HG03066 (cell line): Measurements from ENCODE around the gene ARHGAP15.

ENCODE experiments used
- ATAC-seq: cut with Tn5 transposase; IDR thresholded peaks from one replicate; pipeline ENCODE4 v1.9.1; 2021; ENCODE audit warnings: low read depth; ENCODE audit not compliant: unreplicated experiment

ARHGAP15 gene

GRCh38 chr2:143382573-143382972 lies 253.4 kb downstream of the ARHGAP15 start:
- ATAC-seq = no peak

DNA sequence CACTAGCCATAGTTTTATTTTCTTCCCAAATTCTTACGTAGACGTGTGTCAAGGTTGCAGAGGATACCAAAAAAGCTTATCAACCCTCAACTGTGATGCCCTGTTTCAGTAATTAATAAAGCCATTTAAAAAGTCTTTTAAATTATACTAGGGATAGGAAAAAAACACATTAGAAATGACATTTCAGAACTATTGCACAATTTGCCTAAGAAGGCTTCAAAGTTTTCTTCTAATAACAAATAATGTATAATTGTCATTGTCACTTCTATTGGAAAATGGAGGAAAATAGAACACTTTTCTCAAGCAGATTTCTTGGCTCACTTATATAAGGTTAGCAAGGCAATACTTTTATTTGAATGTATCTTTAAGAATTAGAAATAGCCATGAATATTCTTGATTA lies 253.8 kb downstream of the ARHGAP15 start:
- ATAC-seq = no peak

DNA sequence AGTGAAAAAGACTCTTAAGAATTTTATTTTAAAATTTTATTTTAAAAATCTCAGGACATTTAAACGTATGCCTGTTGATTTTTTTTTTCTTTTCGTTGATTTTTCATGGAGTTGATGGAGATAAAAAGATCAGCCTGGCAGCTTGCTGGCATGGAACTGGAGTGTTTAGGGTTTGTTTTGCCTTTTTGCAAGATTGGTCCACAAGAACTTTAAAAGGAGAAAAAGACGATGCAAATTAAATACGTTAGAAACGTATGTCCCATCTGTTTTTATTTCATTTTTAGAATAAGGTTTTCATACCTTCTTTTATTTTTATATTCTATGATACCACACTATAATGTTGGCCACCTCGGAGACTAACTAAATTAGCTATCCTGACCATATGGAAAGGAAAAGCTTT lies 254.9 kb downstream of the ARHGAP15 start:
- ATAC-seq = no peak

DNA sequence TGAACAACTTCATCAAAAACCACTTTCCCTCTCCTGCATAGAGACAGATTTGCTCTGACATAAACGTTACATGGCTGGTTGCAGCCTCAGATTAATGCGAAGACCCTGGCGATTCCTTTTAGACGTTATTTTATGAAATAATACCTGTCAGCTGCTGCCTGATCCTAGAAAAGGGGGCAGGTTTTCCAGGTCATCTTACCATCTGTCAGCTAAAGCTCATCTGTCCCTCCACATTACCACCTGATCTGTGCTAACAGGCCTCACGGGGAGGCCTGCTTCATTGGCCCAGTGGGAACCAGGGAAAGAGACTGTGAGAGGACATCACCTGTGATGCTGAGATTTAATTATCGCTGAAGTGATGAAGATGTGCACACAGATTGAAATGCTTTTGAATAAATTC lies 261.0 kb downstream of the ARHGAP15 start:
- ATAC-seq = no peak

- ATAC-seq = no peak
Measured at GRCh38 chr2:143392358-143392757, 263.1 kb downstream of the ARHGAP15 start.

GRCh38 chr2:143394062-143394461 lies 264.8 kb downstream of the ARHGAP15 start:
- ATAC-seq = no peak

DNA sequence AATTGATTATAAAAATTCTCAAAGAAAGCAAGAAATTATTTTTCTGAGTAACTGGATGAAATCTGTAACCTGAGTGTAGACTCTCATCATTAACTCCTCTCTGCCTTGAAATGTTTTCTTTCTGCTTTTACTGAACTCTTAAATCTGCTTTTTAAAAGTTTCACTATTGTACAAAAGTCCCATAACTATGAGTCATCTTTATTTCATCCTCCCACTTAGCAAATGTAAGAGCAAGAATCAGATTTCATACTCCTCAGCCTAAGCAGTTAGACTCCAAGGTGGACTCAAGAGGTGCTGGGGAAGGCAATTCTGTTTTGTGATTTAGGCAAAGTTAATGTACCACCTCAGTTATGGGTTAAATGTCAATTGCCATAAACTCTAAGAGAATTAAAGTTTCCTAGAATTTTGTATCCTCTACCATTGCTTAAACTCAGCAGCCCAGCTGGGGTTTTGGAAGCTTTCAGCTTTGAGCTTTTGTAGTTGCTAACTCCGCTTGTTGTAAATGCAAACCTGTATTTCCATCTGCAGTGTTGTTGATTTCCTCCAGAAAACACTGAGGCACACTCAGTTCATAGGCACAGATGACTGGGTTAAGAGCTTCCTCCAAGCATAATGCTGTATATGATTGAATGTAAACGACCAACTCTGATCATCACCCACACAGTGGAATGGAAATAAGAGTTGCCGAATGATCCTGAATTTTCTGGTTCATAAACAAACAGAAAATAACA lies 268.8 kb downstream of the ARHGAP15 start:
- ATAC-seq = peak; percentile 63

DNA sequence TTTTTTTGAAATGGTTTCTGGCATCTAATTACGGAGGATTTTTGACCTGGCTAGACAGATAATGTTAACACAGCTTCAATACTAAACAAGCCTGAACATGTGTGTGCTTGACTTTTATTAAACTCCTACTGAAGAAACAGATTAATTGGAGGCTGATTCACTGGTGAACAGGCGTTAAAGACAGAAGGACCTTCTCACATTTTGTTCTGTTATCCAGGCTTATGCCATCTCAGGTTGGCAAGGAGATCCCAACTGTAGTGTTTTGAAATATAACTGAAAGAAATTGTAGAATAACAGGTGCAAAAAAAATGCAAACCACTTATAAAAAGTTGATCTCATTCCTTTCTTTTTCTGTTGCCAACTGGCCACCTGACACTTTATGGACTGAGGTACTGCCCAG lies 269.6 kb downstream of the ARHGAP15 start:
- ATAC-seq = no peak

DNA sequence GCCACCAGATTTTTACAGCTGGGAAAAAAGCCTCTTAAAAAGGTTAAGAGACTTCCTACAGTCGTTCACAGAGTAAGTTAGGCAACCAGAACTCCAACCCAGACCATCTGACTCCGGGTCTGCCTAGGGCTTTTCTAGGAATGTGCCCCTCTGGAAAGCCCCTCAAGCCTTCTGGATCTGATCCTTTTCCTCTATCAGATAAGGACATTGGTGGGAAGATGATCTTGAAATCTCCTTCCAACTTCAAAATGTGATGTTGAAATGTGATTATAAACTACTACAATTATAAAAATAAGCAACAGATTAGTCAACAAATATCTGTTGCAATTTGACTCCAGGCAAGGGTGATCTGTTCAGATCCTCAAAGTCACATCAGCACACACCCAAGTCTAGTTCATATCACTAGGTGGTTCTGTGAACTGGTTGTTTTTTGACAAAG lies 270.4 kb downstream of the ARHGAP15 start:
- ATAC-seq = no peak

GRCh38 chr2:143401861-143402260 lies 272.6 kb downstream of the ARHGAP15 start:
- no peak for ATAC-seq

DNA sequence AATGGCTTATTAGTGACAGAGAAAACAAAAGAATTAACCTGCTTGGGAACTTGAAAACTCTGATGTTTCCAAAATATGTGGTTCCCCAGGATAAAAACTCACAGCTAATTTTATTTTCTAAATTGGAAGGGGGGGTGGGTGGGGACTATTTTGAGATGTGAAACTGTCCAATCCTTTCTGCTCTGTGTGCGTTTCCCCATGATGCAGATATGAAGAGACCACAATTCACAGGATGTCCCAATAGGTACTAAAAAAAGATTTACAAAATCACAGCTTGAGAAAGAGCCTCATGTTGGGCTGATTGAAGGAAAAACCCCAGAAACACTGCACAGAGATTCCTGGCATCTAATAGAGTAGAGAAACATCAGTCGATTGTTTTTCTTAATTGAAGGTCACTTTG lies 273.2 kb downstream of the ARHGAP15 start:
- ATAC-seq = no peak

DNA sequence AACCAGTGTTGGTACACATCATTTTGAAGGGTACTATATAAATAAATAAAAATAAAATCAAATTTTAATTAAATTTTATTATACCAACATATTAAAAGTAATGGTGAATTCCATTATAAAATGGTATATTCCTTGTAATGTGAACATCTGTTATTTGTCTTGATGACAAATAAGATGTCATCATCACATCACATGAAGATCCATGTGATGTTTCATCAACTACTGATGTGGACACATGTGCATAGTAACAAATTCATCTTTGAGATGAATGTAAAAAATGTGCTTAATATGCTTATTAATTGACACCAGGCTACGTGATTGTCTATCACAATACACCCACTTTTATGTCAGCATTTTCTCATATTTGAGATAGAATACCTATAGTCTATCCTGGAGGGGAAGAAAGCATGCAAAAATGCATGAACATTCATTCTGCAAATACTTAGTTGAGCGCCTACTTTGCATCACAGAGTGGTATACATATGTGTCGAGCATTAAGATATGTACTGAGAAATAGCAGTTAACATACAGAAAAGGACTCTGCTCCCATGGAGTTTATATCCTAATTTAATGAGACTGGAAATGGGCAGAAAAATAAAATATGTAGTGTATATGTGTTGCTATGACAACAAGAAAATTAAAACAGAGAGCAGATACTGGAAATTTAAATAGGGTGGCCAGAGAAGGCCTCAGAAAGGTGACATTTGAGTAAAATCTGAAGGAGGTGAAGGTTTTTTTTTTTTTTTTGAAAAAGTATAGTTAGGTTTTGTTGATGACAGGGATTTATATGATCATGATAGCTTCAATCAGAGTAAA lies 281.1 kb downstream of the ARHGAP15 start:
- no peak for ATAC-seq

GRCh38 chr2:143415571-143415970 lies 286.4 kb downstream of the ARHGAP15 start:
- ATAC-seq = no peak

GRCh38 chr2:143417428-143417827 lies 288.2 kb downstream of the ARHGAP15 start:
- ATAC-seq = no peak

DNA sequence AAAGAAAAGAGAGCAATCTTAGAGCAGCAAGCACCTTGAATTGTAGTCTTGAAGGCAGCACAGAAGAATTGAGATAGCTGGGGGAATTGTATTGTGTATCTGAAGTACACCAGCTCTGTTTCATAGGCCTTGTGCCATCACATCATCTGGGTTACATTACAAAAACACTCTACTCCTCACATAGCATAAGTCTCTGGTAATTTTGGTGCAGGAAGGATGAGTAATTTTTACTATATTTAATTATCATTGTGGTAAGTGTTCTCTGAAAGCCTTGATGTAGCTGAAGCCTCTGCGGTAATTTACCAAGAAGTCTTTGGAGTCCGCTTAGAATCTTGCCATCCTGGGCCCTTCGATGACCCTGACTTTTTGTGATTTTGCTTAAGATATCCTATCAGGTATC lies 291.1 kb downstream of the ARHGAP15 start:
- ATAC-seq = no peak

- peak; percentile 88 for ATAC-seq
Measured at GRCh38 chr2:143422681-143423080, 293.5 kb downstream of the ARHGAP15 start.

DNA sequence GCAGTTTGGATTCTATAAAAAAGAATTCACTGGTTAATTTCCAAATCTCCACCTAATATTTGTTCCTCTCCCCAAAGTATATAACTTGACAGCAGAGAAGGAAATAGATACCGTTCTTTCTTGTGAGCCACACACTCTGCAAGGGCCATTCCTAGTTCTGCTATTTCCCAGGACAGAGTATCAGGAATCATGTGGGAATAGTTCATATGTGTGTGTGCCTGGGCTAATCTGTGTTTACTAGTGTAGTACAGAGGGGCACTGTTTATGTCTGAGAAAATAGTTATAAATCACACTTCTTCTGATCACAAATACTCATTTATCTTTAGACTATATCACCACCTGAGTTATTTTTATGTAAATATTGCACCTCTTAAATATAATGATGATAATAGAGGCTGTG lies 296.7 kb downstream of the ARHGAP15 start:
- ATAC-seq = no peak

GRCh38 chr2:143426296-143426695 lies 297.1 kb downstream of the ARHGAP15 start:
- no peak for ATAC-seq

- no peak for ATAC-seq
Measured at GRCh38 chr2:143428700-143429099, 299.5 kb downstream of the ARHGAP15 start.

- no peak for ATAC-seq
Measured at GRCh38 chr2:143429932-143430679, 300.9 kb downstream of the ARHGAP15 start.

DNA sequence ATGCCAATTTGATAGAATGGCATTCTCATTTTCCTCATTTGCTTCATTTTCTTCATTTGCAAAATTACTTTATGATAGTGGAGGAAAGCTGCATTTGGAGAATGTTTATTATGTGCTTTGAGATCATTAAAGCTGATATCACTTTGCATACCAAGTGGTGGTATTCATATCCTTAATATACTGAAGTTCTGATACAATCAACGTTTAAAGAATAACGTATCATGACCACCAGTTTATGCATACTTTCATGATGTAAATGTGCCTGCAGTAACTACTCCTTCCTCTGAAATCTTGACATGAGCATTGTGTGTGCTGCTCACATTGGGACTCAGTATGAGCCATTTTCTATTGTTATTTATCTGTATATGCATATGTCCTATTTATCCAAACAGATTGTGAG lies 302.1 kb downstream of the ARHGAP15 start:
- no peak for ATAC-seq
